Myocyte (in vitro differentiated cells): Measurements from ENCODE around the gene PLA2G2D. TPM values are rescaled to one million over a fixed set of nuclear protein-coding genes. Genes with fewer than 3 reads are reported as not detected.
"Not testable (repeated sequence)": the region's sequence is repeated elsewhere in the genome, so short reads cannot be mapped to it uniquely, and the experiment has no call there.

Experiments used
- DNase-seq: peaks from one replicate; pipeline ENCODE4 v3.0.0-alpha.2; 2012; ENCODE audit warnings: low read depth
- total RNA-seq: library from RNA; depleted of rRNA; stranded (reverse); fragments of >200 nt; gene quantifications from 2 replicates; pipeline ENCODE4 v1.2.3, GENCODE V29; 2014

PLA2G2D gene
- total RNA-seq, 1 donor from 2014 or later, result not detected

GRCh38 chr1:20143318-20143717 lies 24.0 kb upstream of the PLA2G2D start:
- DNase-seq, result no peak

DNA sequence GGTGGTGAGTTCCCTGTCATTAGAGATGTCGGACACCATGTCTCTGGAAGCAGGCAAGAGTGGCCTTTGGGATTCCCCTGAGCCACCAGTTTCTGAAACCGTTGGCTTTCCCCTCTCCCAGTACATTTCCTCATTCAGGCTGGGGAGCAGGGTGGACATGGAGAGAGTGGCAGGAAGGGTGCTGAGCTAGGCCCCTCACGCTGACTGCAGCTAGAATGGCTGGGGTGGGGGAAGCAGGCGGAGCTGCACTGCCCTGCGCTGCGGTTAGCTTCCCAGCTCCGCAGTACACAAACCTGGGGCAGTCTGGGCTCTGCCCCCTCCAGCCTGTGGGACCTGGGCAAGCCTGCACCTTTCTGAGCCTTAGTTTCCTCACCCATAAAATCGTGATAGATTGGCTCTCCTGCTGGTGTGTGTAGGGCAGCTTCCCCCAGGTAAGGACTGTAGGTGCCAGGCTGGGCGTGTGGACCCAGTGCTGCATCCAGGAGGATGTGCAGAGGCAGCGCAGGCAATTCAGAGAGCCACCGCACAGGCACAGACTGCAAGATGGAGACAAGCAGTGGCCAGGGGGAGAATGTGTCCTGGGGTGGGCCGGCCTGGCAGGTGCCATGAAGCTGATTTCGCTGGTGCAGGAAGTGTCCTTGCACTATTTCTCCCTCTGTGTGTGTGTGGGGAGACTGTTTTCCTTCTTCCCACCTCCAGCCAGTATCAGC lies 22.8 kb upstream of the PLA2G2D start:
- no peak for DNase-seq

- no peak for DNase-seq
Measured at GRCh38 chr1:20141466-20141865, 22.1 kb upstream of the PLA2G2D start.

DNA sequence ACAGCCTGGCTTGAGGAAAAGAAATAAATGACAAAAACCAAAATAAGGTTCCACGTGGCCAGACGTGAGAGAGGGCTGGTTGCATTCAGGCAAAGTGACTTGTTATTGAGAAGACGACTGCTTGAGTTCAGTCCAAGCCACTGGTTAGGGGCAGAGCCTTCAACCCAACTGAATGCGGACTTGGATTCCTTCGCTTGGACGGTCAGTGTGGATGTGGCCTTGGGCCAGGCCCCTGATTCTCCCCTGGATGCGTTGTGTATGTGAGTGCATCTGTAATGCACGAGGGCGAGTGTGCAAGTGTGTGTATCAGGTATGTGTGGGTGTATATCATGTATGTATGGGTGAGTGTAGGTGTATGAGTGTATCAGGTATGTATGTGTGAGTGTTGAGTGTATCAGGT lies 21.7 kb upstream of the PLA2G2D start:
- DNase-seq, result no peak

- DNase-seq, result no peak
Measured at GRCh38 chr1:20139776-20140612, 20.7 kb upstream of the PLA2G2D start.

DNA sequence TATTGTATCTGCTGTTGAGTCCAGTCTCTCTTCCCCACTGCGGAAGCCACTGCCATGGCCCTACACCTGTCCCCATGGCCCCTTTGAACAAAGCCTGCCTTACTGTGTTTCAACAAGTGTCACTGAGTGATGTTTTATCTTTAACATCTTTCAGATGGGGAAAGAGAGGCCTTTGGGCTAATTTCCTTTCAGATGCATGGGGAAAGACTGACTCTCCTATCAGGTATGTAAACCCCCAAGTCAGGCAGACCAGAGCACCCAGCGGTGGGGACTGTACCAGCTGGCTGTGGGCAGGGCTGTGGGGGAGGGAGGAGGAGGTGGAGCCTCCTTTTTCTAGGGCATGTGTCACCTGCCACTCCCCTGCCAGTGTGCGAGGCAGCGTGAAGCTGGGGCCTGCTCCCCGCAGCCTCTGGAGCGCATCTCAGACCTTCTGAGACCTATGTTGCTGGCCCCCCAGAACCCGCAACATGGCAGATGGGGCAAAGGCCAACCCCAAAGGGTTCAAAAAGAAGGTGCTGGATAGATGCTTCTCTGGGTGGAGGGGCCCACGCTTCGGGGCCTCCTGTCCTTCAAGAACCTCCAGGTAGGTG lies 19.7 kb upstream of the PLA2G2D start, which contains the start of gene PLA2G2F:
Gene PLA2G2F (plus strand): TSS at position 363 of the 590 bp plus-strand sequence. CDS start 105 bp downstream, at position 468.
- DNase-seq, result no peak

DNA sequence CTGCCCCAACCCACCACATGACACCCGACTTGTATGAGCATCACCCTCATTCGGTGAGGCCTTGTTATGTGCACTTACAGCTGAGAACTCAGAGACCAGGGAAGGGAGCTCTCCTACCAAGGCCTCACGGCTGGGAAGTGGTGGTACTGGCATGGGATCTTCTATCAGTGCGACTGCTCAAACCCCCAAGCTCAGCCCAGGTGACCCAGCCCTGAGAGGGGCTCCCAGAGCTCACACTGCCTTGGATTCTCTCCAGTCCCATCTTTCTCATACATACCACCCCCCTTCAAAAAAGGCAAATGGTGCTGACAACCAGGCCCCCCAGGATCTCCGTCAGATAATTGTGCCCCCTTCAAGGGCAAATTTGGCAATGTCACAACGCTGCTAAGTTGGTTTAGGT lies 19.0 kb upstream of the PLA2G2D start:
- no peak for DNase-seq

DNA sequence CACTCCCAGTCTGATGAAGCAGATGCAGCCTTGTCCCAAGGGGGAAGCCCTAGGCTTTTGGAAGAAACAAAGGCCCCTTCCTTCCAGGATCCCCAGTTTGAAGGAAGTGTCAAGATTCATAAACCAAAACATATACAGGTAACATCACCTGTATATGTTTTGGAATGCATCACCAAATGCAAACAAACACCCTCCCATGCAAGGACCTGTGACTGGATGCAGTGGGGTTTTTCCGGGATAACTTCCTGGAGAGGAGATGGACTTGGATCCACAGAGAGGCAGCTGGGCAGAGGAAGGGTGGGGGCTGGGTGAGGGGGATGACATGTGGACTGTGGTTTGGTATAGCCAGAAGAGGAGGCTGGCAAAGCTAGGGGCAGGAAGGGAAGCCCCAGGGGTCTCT lies 18.3 kb upstream of the PLA2G2D start:
- no peak for DNase-seq

GRCh38 chr1:20137055-20137454 lies 17.7 kb upstream of the PLA2G2D start:
- DNase-seq, result no peak

DNA sequence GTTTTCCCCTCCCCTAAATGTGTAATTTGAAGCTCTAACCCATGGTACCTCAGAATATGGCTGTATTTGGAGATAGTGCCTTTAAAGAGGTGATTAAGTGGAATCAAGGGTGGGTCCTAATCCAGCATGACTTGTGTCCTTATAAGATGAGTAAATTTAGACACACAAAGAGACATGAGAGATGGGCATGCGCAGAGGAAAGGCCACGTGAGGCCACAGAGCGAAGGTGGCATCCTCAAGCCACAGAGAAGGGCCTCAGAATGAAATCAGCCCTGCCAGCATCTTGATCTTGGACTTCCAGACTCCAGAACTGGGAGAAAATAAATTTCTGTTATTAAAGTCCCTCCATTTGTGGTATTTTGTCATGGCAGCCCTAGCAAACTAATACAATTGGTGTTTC lies 16.9 kb upstream of the PLA2G2D start:
- no peak for DNase-seq

DNA sequence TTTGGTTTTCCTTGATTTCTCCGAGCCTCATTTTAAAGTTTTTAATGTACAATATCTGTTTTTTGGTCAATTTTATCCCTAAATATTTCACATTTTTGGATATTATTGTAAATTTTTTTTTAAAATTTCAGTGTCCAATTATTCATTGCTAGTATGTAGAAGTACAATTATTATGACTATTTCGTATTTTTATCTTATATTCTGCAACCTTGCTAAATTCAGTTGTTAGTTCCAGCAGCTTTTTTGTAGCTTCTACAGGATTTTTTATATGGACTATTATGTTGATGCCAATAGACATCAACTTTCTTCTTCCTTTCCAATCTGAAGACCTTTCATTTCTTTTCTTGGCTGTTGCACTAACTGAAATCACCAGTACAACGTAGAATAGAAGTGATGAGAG lies 15.7 kb upstream of the PLA2G2D start:
- DNase-seq, result no peak

DNA sequence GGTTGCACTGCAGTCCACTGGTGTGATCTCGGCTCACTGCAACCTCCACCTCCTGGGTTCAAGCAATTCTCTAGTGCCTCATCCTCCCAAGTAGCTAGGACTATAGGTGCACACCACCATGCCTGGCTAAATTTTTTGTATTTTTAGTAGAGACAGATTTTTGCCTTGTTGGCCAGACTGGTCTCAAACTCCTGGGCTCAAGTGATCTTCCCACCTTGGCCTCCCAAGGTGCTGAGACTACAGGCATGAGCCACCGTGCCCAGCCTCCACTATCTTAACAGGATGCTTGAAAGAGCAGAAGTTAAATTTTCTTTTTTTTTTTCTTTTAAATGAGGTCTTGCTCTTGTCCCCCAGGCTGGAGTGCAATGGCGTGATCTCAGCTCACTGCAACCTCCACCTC lies 11.2 kb upstream of the PLA2G2D start:
- not testable (repeated sequence) for DNase-seq

DNA sequence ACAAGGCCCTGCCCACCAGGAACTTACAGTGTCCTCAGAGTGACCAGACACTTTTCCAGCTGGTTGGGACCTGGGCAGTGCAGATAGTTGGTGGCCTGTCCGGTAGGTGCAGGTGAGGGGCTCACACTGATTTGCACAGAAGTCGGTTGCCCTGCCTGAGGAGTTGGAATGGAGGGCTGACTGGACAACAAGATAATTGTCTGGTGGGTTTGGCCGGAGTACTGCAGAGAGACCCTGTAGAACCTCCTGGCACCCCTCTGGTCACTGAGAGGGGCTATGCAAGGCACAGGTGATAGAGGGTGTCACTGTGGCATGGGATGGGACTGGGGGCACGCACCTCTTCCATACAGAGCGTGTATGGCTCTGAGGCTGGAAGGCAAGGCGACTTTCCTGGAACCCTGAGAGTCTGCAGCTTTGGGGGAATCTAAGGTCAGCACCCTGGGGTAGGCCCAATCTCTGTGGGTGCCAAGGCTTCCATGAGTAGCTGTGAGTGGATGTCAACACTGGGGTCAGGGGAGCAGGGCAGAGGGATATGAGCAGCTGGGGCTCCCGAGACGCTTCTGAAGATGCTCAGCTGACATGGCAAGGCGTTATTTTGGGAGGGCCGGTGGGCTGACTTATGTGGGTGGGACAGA lies 7.6 kb upstream of the PLA2G2D start:
- no peak for DNase-seq

DNA sequence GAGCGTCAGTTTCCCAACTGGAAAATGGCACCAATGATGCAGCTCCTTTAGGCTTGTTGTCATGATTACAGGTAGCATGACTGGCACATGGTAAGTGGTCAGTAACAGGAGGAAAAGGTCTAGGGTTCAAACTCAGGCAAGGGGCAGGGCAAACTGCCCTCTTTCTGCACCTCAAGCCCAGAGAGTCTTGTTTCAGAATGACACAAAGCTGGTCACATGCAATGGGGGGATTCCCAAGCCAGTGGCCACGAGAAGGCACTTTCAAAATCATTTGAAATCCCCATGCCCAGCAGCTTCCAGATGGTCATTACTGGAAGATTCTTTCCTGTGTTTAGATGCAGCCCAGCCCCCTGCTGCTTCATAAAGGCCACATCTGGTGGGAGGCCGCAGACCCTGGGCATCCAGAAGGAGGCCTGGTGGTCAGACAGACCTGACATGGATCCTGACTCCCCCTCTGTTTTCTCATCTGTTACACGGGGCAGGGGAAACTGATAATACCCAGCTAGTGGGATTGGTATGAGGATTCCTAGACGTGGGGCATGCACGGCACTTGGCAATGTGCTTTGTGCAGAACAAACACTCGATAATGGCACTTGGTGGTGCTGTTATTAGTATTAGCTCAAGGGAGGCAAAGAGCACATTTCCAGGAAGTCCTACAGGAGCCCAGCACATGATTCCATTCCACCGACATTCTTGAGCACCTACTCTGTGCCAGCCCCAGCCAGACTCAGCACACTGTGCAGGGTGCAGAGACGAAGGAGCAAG lies 6.9 kb upstream of the PLA2G2D start:
- DNase-seq, result no peak

- no peak for DNase-seq
Measured at GRCh38 chr1:20125100-20125499, 5.8 kb upstream of the PLA2G2D start.

- DNase-seq, result peak; percentile 70
Measured at GRCh38 chr1:20124456-20125057, 5.2 kb upstream of the PLA2G2D start.

GRCh38 chr1:20123722-20124455 lies 4.6 kb upstream of the PLA2G2D start:
- DNase-seq, result no peak

DNA sequence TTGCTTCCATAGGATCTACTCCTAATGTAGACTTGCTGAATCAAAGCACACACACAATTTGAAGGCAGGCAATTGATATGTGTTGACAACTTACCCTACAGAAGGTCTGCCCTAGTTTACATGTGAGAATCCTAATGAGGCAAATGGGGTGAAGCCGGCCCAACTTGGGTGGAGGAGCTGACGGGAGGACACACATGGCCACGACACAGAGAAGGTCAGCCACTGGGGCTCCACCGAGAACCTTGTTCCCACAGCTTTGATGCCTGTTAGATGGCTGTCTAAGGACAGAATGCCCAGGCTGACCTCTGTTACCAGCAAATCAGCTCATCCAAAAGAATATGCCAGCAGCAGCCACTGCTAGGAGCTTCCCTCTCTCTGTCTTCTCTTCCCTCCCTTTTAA lies 1.5 kb upstream of the PLA2G2D start:
- no peak for DNase-seq

GRCh38 chr1:20117236-20117635 lies 2.1 kb downstream of the PLA2G2D start:
- no peak for DNase-seq

DNA sequence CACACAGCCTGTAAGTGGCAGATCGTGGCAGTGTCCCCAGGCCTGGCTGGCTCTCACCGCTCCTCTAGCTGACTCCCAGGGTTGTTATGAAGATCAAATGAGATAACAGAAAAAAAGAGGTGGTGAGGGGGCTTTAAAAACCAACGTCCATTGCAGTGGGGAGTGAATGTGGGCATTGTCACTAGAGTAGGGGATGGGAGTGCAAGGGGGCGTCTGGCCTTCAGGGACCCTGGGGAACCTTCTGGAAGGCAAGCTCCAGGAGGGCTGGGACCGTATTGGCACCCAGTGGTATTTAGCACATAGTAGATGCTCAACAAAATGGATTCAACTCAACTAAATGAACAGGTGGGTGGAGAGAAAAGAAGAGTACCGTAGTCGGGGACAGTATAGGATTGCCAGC lies 3.4 kb downstream of the PLA2G2D start:
- no peak for DNase-seq
